GM12874 (cell line): ENCODE measurements around the gene PLEKHA6.

ENCODE experiments used
- TF ChIP-seq, protein P1 (sequence below): IDR thresholded peaks from 2 replicates; pipeline ENCODE4 v1.5.1; 2011; ENCODE audit warnings: low read depth, mild to moderate bottlenecking, control low read depth, low read length, moderate library complexity; ENCODE audit not compliant: insufficient read depth

PLEKHA6 gene

DNA sequence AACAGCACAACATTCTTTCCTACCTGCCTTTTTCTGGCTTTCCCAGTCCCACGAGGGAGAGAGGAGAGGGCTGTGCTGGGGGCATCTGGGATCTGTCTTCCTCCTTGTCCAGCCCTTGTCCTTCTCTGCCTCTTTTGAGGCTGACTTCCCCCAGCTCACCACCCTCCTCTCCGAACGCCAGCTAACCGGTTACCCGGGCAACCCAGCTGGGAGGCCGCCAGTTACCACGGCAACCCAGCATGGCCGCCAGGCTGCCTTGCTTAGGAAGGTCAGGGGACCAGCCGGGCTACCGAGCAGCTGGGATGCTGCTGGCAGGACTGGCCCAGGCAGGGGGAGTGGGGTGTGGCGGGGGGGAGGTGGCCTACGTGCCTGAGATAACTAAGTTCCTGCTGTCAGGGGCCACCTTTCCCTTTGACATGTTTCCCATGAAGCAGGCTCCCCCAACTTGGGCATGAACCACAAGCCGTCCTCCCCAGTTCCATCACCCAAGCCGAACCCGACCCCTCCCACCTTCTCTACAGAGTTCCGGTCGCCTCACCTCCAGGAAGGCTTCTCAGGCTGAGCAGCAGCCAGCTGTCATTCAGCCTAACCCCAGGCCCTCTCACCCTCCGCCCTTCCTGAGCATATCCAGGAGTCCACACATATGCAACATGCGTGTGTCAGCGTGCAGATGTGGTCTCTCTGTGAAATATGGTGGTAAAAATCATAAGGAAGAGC is 8.7 kb downstream of the PLEKHA6 start:
- TF ChIP-seq, protein P1, sequence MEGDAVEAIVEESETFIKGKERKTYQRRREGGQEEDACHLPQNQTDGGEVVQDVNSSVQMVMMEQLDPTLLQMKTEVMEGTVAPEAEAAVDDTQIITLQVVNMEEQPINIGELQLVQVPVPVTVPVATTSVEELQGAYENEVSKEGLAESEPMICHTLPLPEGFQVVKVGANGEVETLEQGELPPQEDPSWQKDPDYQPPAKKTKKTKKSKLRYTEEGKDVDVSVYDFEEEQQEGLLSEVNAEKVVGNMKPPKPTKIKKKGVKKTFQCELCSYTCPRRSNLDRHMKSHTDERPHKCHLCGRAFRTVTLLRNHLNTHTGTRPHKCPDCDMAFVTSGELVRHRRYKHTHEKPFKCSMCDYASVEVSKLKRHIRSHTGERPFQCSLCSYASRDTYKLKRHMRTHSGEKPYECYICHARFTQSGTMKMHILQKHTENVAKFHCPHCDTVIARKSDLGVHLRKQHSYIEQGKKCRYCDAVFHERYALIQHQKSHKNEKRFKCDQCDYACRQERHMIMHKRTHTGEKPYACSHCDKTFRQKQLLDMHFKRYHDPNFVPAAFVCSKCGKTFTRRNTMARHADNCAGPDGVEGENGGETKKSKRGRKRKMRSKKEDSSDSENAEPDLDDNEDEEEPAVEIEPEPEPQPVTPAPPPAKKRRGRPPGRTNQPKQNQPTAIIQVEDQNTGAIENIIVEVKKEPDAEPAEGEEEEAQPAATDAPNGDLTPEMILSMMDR, result no peak

DNA sequence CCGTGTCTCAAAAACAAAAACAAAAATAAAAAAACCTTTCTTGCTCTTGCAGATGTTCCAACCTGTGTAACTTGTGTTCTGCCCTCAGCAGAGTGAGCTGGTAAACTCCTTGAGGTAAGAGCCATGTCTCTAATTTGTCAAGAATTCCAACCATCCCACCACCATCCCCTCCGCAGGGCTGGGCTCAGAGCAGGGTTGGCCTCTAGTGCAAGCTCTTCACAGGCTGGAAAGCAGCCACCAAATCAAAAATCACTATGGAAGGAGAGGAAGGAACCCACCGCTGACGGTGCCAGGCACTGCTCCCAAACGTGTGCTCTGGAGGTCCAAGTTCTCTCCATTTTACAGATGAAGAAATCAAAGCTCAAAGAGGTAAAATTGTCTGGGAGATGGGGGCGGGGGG is 9.4 kb downstream of the PLEKHA6 start:
- TF ChIP-seq, protein P1, result no peak

DNA sequence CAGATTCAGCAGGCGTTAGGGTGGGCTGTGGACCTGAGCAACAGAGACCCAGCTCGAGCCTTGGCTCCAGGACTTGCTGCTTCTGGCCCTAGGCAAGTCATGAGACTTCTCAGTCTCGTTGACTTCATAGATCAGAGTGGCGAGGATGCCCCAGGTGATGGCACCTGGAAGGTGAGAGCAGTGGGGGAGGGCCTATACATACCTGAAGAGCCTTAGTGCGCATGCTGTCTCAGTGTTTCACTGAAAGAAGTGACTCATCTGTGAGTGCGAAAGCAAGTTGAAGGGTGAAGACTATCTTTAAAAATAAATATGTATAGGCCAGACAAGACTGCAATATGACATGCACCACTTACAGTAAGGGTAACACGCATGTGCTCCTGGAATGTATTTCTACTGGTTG is 10.1 kb downstream of the PLEKHA6 start:
- TF ChIP-seq, protein P1, result no peak

DNA sequence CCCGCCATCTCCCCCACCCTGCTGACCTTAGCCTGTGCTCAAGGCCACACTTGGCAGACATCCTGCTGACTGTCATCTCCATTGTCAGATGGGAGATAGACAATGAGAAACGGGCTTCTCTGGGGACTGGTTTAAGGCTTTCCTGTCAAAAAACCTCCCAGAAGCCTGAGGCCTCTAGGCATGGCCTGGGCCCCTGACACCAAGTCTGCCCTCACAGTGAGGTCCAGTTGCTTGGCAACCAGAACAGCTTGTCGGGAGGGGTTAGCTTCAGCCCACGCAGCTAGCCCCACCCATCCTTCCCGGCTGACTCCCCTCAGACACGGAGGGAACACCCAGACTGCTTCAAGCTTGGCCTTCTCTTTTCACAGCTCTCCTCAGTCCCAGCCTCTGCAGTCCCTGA is 11.0 kb downstream of the PLEKHA6 start:
- TF ChIP-seq, protein P1, result no peak

DNA sequence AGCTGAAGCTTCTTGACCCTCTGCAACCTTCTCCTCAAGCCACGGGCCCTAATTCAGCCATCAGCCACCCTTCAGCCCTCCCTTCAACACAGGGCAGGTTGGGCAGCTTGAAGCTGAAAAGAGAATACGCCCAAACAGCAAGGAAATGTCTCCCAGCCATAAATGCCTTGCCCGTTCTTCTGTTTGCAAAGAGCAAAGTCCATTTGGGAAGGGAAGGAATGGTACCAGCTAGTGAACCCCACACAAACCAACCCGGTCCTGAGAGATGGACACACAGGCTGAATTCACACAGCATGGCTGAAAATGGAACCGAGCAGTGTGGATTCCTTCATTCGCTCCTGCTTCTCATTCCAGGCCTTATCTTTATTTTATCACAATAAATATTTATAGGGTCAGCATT is 11.5 kb downstream of the PLEKHA6 start:
- TF ChIP-seq, protein P1, result no peak

DNA sequence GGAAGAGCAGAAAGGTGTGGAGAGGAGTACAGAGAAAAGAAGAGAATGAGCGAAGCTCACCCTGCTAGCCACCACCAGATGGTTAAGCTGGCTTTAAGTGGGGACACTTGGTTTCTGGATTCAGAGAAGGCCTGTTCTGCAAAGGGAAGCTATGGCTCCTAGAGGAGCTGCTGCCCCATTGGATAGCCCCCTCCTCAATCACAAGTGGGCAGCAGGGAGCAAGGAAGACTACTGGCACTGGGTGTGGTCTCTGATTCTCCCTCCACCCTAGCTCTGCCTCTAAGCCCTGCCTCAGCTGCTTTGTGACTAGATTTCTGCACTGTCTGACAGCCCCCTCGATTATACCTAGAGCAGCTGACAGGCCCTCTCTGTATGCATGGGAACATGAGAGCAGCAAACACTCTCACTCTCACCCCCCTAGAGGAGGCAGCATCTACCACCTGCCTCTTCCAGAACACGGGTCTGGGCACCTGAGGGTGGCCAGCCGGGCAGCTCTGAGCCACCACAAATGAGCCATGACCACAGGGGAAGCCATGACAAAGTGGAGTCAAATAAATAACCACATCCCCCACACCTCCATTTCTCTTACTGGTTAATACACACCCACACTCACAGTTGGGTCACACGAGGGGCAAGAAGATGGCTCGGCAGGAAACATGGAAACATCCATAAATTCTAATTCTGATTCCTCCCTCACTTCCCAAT is 13.6 kb downstream of the PLEKHA6 start:
- TF ChIP-seq, protein P1, result no peak

DNA sequence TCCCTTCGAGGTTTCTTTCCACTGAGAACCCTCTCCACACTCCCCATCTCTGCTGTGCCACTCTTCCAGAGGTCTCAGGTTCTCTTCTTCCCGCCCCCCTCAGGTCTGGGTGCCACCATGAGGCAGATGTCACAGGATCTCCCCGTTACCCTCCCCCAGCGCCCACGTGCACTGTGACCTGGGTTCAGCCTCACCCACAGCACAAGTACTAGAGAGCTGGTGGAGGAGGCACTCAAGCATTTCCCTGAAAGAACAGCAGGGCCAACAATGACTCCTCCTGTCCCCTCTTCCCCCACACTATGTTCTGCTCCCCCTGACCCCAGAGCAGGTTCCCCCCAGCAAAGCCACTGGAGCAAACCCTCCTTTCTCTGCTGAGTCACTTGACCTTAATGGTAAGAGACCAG is 14.3 kb downstream of the PLEKHA6 start:
- TF ChIP-seq, protein P1, result no peak
